Activated T-cell treated with anti-CD3 and anti-CD28 coated beads, Interleukin-2, amount 50 U/mL, for 1 hour (primary cell): ENCODE results near the gene MBIP.

ENCODE experiments used
- DNase-seq: peaks from one replicate; pipeline ENCODE4 v3.0.0-alpha.2; 2020

MBIP gene

GRCh38 chr14:36258241-36258640 is 62.2 kb downstream of the MBIP start:
- no peak for DNase-seq

- no peak for DNase-seq
These were observed 64.2 kb downstream of the MBIP start for GRCh38 chr14:36256126-36256801.

GRCh38 chr14:36254020-36254624 is 66.3 kb downstream of the MBIP start:
- no peak for DNase-seq
